Cardiac muscle cell (in vitro differentiated cells and primary cell): ENCODE measurements around the gene PRSS16. TPM values are rescaled to one million over a fixed set of nuclear protein-coding genes. Genes with fewer than 3 reads are reported as not detected.

Source experiments
- DNase-seq, 2 donors: peaks; one replicate each; pipeline versions ENCODE4 v3.0.0 to v3.0.0-alpha.2; 2010 to 2017; ENCODE audit warnings: low read depth in 1 of 2, low spot score in 1 of 2
- H3K27ac ChIP-seq: fragments of 200-600 bp; sonication (generic); 2 replicates; pipeline ENCODE4 v1.5.1; 2016
- H3K27me3 ChIP-seq: fragments of 200-600 bp; sonication (generic); 2 replicates; pipeline ENCODE4 v1.6.0; 2016; ENCODE audit warnings: control low read depth
- H3K36me3 ChIP-seq: fragments of 200-600 bp; sonication (generic); 2 replicates; pipeline ENCODE4 v1.5.1; 2016; ENCODE audit warnings: control low read depth
- H3K4me1 ChIP-seq: fragments of 200-600 bp; sonication (generic); 2 replicates; pipeline ENCODE4 v1.8.1; 2017; ENCODE audit warnings: low read depth, mild to moderate bottlenecking, mixed run types
- H3K4me3 ChIP-seq: fragments of 200-600 bp; sonication (generic); 2 replicates; pipeline ENCODE4 v1.5.1; 2016; ENCODE audit warnings: mild to moderate bottlenecking
- H3K9me3 ChIP-seq: fragments of 200-600 bp; sonication (generic); 2 replicates; pipeline ENCODE4 v1.5.1; 2017; ENCODE audit warnings: low read depth, mild to moderate bottlenecking, control low read depth
- polyA plus RNA-seq: library from polyadenylated mRNA; unstranded; fragments of >200 nt; fragmentation: Nextera tagmentation; extraction: Ambion mirVana; gene quantifications from 2 replicates; pipeline ENCODE4 v1.2.1, GENCODE V29; 2016
- total RNA-seq: library from RNA; depleted of rRNA; stranded (reverse); fragments of >200 nt; gene quantifications from 2 replicates; pipeline ENCODE4 v1.2.3, GENCODE V29; 2016
- TF ChIP-seq, protein P1 (sequence below): IDR thresholded peaks from 2 replicates; pipeline ENCODE4 v1.5.1; 2012; ENCODE audit warnings: low read depth, mild to moderate bottlenecking, low read length

PRSS16 gene
- total and polyA plus RNA-seq, 2 experiments from 2014 or later, result 4.4 to 5.2 TPM

DNA sequence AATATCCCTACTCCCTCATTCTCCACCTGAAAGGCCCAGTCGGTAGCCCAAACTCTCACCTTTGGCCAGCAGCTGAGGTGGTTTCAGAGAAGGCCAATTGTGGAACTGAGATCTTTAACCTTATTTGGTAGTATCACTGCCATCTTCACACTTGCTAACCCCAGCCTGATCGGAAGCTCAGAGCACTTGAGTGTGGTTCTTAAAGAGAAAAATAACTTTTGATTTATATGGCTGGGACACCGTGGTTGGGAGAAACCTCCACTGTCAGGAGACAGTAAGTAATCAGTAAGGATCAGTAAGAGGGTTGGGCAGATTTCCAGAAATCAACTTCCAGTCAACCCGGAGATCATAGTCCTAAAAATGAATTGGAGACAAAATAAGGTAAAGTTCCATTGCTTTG lies 22.8 kb upstream of the PRSS16 start:
- Histone ChIP-seq H3K27me3 (no peaks in the 10 kb centered on the region), H3K9me3 (no peaks in the 10 kb centered on the region), H3K27ac (no peak overlapping the region), H3K4me3 (no peak overlapping the region), H3K4me1 (no peaks in the 10 kb centered on the region), H3K36me3 (no peaks in the 10 kb centered on the region)
- no peak for DNase-seq
- TF ChIP-seq, protein P1, sequence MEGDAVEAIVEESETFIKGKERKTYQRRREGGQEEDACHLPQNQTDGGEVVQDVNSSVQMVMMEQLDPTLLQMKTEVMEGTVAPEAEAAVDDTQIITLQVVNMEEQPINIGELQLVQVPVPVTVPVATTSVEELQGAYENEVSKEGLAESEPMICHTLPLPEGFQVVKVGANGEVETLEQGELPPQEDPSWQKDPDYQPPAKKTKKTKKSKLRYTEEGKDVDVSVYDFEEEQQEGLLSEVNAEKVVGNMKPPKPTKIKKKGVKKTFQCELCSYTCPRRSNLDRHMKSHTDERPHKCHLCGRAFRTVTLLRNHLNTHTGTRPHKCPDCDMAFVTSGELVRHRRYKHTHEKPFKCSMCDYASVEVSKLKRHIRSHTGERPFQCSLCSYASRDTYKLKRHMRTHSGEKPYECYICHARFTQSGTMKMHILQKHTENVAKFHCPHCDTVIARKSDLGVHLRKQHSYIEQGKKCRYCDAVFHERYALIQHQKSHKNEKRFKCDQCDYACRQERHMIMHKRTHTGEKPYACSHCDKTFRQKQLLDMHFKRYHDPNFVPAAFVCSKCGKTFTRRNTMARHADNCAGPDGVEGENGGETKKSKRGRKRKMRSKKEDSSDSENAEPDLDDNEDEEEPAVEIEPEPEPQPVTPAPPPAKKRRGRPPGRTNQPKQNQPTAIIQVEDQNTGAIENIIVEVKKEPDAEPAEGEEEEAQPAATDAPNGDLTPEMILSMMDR, result no peak

DNA sequence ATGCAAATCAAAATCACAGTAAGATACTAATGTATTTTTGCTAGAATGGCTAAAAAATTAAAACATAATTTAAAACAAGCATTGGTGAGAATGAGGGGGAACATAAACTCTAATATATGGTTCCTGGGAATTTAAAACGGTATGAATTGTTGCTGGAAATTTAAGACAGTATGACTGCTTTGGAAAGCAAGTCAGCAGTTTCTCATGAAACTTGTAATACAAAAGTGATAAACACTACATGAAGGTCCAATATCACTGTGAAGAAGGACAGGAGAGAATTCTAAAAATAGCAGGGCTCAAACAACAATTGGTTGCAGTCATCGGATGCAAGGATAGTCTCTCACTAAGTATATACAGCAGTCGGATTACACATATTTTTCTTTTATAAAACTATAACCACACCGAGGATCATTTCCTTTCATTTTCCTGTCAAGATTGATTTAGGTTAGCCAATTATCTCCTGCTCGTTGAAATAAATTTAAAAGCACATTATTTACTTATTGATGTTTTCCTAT lies 18.5 kb upstream of the PRSS16 start:
- TF ChIP-seq, protein P1, result no peak
- no peaks in the 10 kb centered on the region for H3K36me3 ChIP-seq
- H3K27me3 ChIP-seq, result no peaks in the 10 kb centered on the region
- no peak overlapping the region for H3K27ac ChIP-seq
- no peak overlapping the region for H3K4me3 ChIP-seq
- H3K4me1 ChIP-seq, result no peaks in the 10 kb centered on the region
- no peaks in the 10 kb centered on the region for H3K9me3 ChIP-seq
- DNase-seq, result no peak

DNA sequence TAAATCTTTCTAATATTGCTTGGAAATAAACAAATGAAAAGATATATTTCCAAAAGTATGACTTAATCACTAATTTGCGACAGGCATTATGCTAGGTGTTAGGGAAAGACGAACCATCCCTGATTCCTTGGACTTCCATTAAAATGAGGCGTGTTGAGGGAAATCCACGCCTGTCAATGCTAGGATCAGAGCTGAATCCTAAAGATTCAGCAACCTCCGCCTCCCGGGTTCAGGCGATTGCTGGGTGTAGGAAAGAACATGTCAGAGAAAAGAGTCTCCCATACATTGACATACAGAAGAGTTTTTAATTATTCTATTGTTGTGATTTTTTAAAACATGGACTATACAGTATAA lies 16.8 kb upstream of the PRSS16 start:
- no peak for DNase-seq
- TF ChIP-seq, protein P1, result no peak
- H3K27ac ChIP-seq, result no peak overlapping the region
- no peaks in the 10 kb centered on the region for H3K36me3 ChIP-seq
- H3K27me3 ChIP-seq, result peaks cover 11% of the 10 kb centered on the region
- no peaks in the 10 kb centered on the region for H3K4me1 ChIP-seq
- H3K4me3 ChIP-seq, result peak overlapping the region; percentile 10
- H3K9me3 ChIP-seq, result no peaks in the 10 kb centered on the region

DNA sequence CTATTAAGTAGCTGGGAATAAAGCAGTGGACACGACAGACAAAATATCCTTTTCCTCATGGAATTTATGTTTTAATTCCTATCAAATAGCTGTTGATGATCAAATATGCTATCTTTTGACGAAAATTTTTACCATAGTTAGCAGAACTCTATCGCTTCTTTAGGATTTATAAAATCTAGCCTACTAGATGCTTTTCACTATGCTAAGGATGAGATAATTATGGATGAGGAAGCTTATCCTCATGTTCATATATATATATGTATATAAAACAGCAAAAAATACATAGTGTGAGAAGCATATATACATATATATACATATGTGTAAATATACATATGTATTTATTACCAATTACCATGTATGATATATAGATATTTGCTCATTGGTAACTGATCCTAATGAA lies 12.9 kb upstream of the PRSS16 start:
- TF ChIP-seq, protein P1, result no peak
- Histone ChIP-seq H3K27me3 (peaks cover 42% of the 10 kb centered on the region), H3K27ac (no peak overlapping the region), H3K9me3 (no peaks in the 10 kb centered on the region), H3K4me1 (no peaks in the 10 kb centered on the region), H3K36me3 (no peaks in the 10 kb centered on the region), H3K4me3 (peak overlapping the region; percentile 21)
- DNase-seq, result no peak

DNA sequence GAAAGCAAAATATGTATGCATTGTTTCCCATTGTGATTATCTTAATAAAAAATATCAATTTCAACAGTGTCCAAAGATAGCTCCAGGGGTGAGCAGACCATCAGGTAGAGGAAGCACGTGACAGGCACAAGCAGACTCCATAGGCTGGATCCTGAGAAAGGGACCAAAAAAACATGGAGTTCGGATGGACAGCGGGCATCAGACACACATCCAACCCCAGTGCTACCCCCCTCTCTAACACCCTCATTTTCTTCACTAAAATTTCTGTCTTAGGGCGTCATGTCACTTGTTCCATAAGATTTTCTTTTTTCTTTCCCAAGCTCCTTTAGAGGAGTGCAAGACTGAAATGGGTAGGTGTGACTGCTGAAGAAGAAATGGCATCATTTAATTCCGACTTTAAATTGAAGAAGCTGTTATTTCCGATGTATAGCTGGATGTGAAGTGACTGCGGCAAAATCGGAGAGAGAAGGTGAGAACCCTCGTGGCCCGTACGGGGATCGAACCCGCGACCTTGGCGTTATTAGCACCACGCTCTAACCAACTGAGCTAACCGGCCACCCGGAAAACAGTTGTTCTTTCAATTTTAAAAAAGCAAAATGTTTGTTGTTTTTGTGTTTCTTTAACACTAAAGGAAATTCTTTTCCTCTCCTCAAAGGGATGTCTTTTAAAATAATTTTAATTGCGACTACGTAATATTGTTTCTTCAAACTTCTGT lies 10.3 kb upstream of the PRSS16 start:
- no peaks in the 10 kb centered on the region for H3K36me3 ChIP-seq
- H3K9me3 ChIP-seq, result no peaks in the 10 kb centered on the region
- H3K27me3 ChIP-seq, result peaks cover 42% of the 10 kb centered on the region
- H3K27ac ChIP-seq, result no peak overlapping the region
- peak overlapping the region; percentile 10 for H3K4me3 ChIP-seq
- TF ChIP-seq, protein P1, result no peak
- DNase-seq, result peak in 1 of 2 donors; percentile 54
- no peaks in the 10 kb centered on the region for H3K4me1 ChIP-seq
